HEK293 (cell line): ENCODE results near the gene PAM.

Experiments
- CTCF ChIA-PET: fragments of 350-600 bp; formaldehyde crosslinking; extraction: SDS; loops from one replicate; lab custom pipeline; 2021; ENCODE audit warnings: antibody characterized with exemption; lab: Yijun Ruan, JAX
- POLR2A ChIA-PET: fragments of 300-600 bp; formaldehyde crosslinking; extraction: SDS; loops from one replicate; lab custom pipeline; 2020; ENCODE audit warnings: antibody characterized with exemption, inconsistent platforms; lab: Yijun Ruan, JAX
- H3K27ac ChIP-seq: fragments of 200-500 bp; sonication (Bioruptor generic); 2 replicates; pipeline ENCODE4 v1.5.1; 2014; ENCODE audit warnings: low read depth, low read length, control low read depth, inconsistent platforms; ENCODE audit errors: extremely low read depth
- H3K36me3 ChIP-seq, 2 experiments: fragments of 200-500 bp in 1 of 2; sonication (Bioruptor generic) in 1 of 2; 1 replicate in 1 of 2; 2 replicates in 1 of 2; pipeline ENCODE4 v1.5.1; 2014 to 2017; ENCODE audit warnings: inconsistent platforms in 2 of 2, low read length in 2 of 2; ENCODE audit not compliant: control insufficient read depth in 2 of 2, insufficient read depth in 1 of 2
- H3K4me1 ChIP-seq: fragments of 200-500 bp; sonication (Bioruptor generic); 2 replicates; pipeline ENCODE4 v1.5.1; 2014; ENCODE audit warnings: mild to moderate bottlenecking, low read length, inconsistent platforms; ENCODE audit not compliant: control insufficient read depth, insufficient read depth
- H3K4me3 ChIP-seq: 2 replicates; pipeline ENCODE4 v1.5.1; 2011; ENCODE audit warnings: low read depth, mild to moderate bottlenecking, control low read depth, low read length, moderate library complexity
- H3K9me3 ChIP-seq: fragments of 200-500 bp; sonication (Bioruptor generic); 2 replicates; pipeline ENCODE4 v1.5.1; 2014; ENCODE audit warnings: low read depth, low read length, inconsistent platforms; ENCODE audit not compliant: control insufficient read depth, insufficient read depth
- FEZF1 ChIP-seq: fragments of 450-650 bp; formaldehyde crosslinking; IDR thresholded peaks from 2 replicates; pipeline ENCODE4 v1.5.1; 2016; ENCODE audit warnings: missing biosample characterization, missing genetic modification characterization
- GFI1B ChIP-seq: fragments of 450-650 bp; formaldehyde crosslinking; IDR thresholded peaks from 2 replicates; pipeline ENCODE4 v1.5.1; 2016; ENCODE audit warnings: missing biosample characterization, missing genetic modification characterization
- GLIS2 ChIP-seq: fragments of 450-650 bp; formaldehyde crosslinking; IDR thresholded peaks from 2 replicates; pipeline ENCODE4 v1.5.1; 2016; ENCODE audit warnings: missing biosample characterization, missing genetic modification characterization
- KLF1 ChIP-seq: fragments of 450-650 bp; formaldehyde crosslinking; IDR thresholded peaks from 2 replicates; pipeline ENCODE4 v1.5.1; 2016; ENCODE audit warnings: missing biosample characterization, missing genetic modification characterization
- RBAK ChIP-seq: fragments of 450-650 bp; formaldehyde crosslinking; IDR thresholded peaks from 2 replicates; pipeline ENCODE4 v1.5.1; 2016; ENCODE audit warnings: missing biosample characterization, missing genetic modification characterization
- TSHZ1 ChIP-seq: fragments of 450-650 bp; formaldehyde crosslinking; IDR thresholded peaks from 2 replicates; pipeline ENCODE4 v1.5.1; 2016; ENCODE audit warnings: missing biosample characterization, missing genetic modification characterization, borderline replicate concordance
- YY2 ChIP-seq: fragments of 450-650 bp; formaldehyde crosslinking; IDR thresholded peaks from 2 replicates; pipeline ENCODE4 v1.5.1; 2016; ENCODE audit warnings: missing biosample characterization, missing genetic modification characterization
- ZBTB20 ChIP-seq: fragments of 450-650 bp; formaldehyde crosslinking; IDR thresholded peaks from 2 replicates; pipeline ENCODE4 v1.5.1; 2016; ENCODE audit warnings: missing biosample characterization, missing genetic modification characterization
- ZBTB44 ChIP-seq: fragments of 450-650 bp; IDR thresholded peaks from 2 replicates; pipeline ENCODE4 v1.5.1; 2018; ENCODE audit warnings: missing biosample characterization, mild to moderate bottlenecking, missing genetic modification characterization
- ZFP37 ChIP-seq: fragments of 450-650 bp; formaldehyde crosslinking; IDR thresholded peaks from 2 replicates; pipeline ENCODE4 v1.5.1; 2016; ENCODE audit warnings: missing biosample characterization, missing genetic modification characterization
- ZNF112 ChIP-seq: fragments of 450-650 bp; formaldehyde crosslinking; IDR thresholded peaks from 2 replicates; pipeline ENCODE4 v1.5.0; 2017; ENCODE audit warnings: missing biosample characterization, missing genetic modification characterization
- ZNF121 ChIP-seq: fragments of 450-650 bp; formaldehyde crosslinking; IDR thresholded peaks from 2 replicates; pipeline ENCODE4 v1.5.1; 2016; ENCODE audit warnings: missing biosample characterization, missing genetic modification characterization
- ZNF146 ChIP-seq: fragments of 450-650 bp; formaldehyde crosslinking; IDR thresholded peaks from 2 replicates; pipeline ENCODE4 v1.5.1; 2016; ENCODE audit warnings: missing biosample characterization, missing genetic modification characterization
- ZNF175 ChIP-seq: fragments of 450-650 bp; formaldehyde crosslinking; IDR thresholded peaks from 2 replicates; pipeline ENCODE4 v1.5.1; 2016; ENCODE audit warnings: missing biosample characterization, missing genetic modification characterization
- ZNF214 ChIP-seq: fragments of 450-650 bp; formaldehyde crosslinking; IDR thresholded peaks from 2 replicates; pipeline ENCODE4 v1.5.1; 2017; ENCODE audit warnings: missing biosample characterization, mild to moderate bottlenecking, missing genetic modification characterization, borderline replicate concordance
- ZNF221 ChIP-seq: fragments of 450-650 bp; formaldehyde crosslinking; IDR thresholded peaks from 2 replicates; pipeline ENCODE4 v1.5.1; 2017; ENCODE audit warnings: missing biosample characterization, missing genetic modification characterization, borderline replicate concordance
- ZNF239 ChIP-seq: fragments of 450-650 bp; formaldehyde crosslinking; IDR thresholded peaks from 2 replicates; pipeline ENCODE4 v1.5.1; 2016; ENCODE audit warnings: missing biosample characterization, missing genetic modification characterization
- ZNF266 ChIP-seq: fragments of 450-650 bp; formaldehyde crosslinking; IDR thresholded peaks from 2 replicates; pipeline ENCODE4 v1.5.1; 2016; ENCODE audit warnings: missing biosample characterization, missing genetic modification characterization, low read depth
- ZNF473 ChIP-seq: fragments of 450-650 bp; formaldehyde crosslinking; IDR thresholded peaks from 2 replicates; pipeline ENCODE4 v1.5.1; 2017; ENCODE audit warnings: missing biosample characterization, missing genetic modification characterization
- ZNF513 ChIP-seq: fragments of 450-650 bp; IDR thresholded peaks from 2 replicates; pipeline ENCODE4 v1.5.1; 2018; ENCODE audit warnings: missing biosample characterization, missing genetic modification characterization
- ZNF585B ChIP-seq: fragments of 450-650 bp; formaldehyde crosslinking; IDR thresholded peaks from 2 replicates; pipeline ENCODE4 v1.5.1; 2016; ENCODE audit warnings: missing biosample characterization, missing genetic modification characterization
- ZNF626 ChIP-seq: fragments of 450-650 bp; sonication (Bioruptor Pico); formaldehyde crosslinking; IDR thresholded peaks from 2 replicates; pipeline ENCODE4 v1.5.1; 2018; ENCODE audit warnings: missing biosample characterization, missing genetic modification characterization, inconsistent platforms
- ZNF639 ChIP-seq: fragments of 450-650 bp; formaldehyde crosslinking; IDR thresholded peaks from 2 replicates; pipeline ENCODE4 v1.5.1; 2016; ENCODE audit warnings: missing biosample characterization, missing genetic modification characterization
- ZNF677 ChIP-seq: fragments of 450-650 bp; IDR thresholded peaks from 2 replicates; pipeline ENCODE4 v1.5.0; 2018; ENCODE audit warnings: missing biosample characterization, mild to moderate bottlenecking, missing genetic modification characterization, moderate library complexity
- ZSCAN18 ChIP-seq: fragments of 450-650 bp; formaldehyde crosslinking; IDR thresholded peaks from 2 replicates; pipeline ENCODE4 v1.5.1; 2016; ENCODE audit warnings: missing biosample characterization, missing genetic modification characterization

Gene PAM

GRCh38 chr5:102794047-102794446 is 38.9 kb downstream of the PAM start:
- no peak for TF ChIP-seq ZBTB20 (tag by site-specific recombination)
- no peak for TF ChIP-seq ZBTB44 (tag by site-specific recombination)
- TF ChIP-seq TSHZ1, result no peak
- no peak for TF ChIP-seq RBAK (tag by site-specific recombination)
- TF ChIP-seq ZNF214 (tag by site-specific recombination), result no peak
- TF ChIP-seq ZSCAN18, result no peak
- TF ChIP-seq ZNF266 (tag by site-specific recombination), result no peak
- TF ChIP-seq ZNF239 (tag by site-specific recombination), result no peak
- TF ChIP-seq GLIS2, result no peak
- no peak for TF ChIP-seq YY2 (tag by site-specific recombination)
- TF ChIP-seq ZNF677 (tag by site-specific recombination), result no peak
- no peak for TF ChIP-seq ZNF626 (tag by site-specific recombination)
- no peak for TF ChIP-seq ZNF175 (tag by site-specific recombination)
- no peak for TF ChIP-seq ZFP37
- no peak for TF ChIP-seq KLF1
- no peak for TF ChIP-seq FEZF1
- TF ChIP-seq ZNF513 (tag by site-specific recombination), result no peak
- ChIA-PET POLR2A (no interaction called here), CTCF (interaction anchor here (0.6 to 1.3 kb wide), 4 partner anchors 14 to 183 kb away, joined by 3 to 8 read pairs (median 4); no protein-coding TSS in a partner anchor)
- Histone ChIP-seq H3K27ac (no peak overlapping the region), H3K4me3 (no peak overlapping the region), H3K4me1 (peaks cover 35% of the 10 kb centered on the region), H3K36me3 (no peaks in the 10 kb centered on the region), H3K9me3 (no peaks in the 10 kb centered on the region)

- Histone ChIP-seq H3K36me3 (no peaks in the 10 kb centered on the region), H3K9me3 (no peaks in the 10 kb centered on the region), H3K4me3 (no peak overlapping the region), H3K27ac (no peak overlapping the region), H3K4me1 (peaks cover 35% of the 10 kb centered on the region)
- CTCF ChIA-PET, result interaction anchor here (1.1 to 1.3 kb wide), 2 partner anchors 15 to 113 kb away, joined by 4 to 8 read pairs; no protein-coding TSS in a partner anchor
- POLR2A ChIA-PET, result no interaction called here
- TF ChIP-seq ZFP37 (no peak), ZNF585B (no peak), ZNF146 (tag by site-specific recombination) (no peak), ZNF639 (tag by site-specific recombination) (no peak), ZBTB20 (tag by site-specific recombination) (no peak), ZNF473 (no peak), ZNF221 (tag by site-specific recombination) (no peak), GFI1B (tag by site-specific recombination) (no peak), ZNF121 (no peak), ZNF239 (tag by site-specific recombination) (no peak), ZNF112 (tag by site-specific recombination) (no peak)
Observed at GRCh38 chr5:102794677-102795331, 39.7 kb downstream of the PAM start.
